ENCODE data around the gene SYNDIG1. TPM values are rescaled to one million over a fixed set of nuclear protein-coding genes. Genes with fewer than 3 reads are reported as not detected.

The SYNDIG1 gene
- polyA plus RNA-seq, 1 experiment = not detected

DNA sequence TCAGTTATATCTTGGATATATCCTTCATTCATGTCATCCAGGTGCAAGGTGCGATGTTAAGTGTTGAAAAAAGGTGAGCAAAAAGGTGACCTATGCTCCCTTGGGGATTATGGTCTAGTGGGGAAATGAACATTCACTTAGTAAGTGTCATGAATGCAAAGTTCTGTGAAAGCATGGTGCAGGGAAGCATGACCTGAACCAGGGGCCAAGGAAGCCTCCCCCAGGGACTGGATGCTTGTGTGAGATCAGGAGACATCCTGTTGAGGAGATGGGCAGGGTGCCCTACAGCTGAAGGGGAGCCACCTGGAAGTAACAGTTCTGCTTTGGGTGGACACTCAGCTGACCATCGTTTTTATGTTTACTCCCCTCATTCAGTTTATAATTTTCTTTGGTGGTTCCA is 179.5 kb downstream of the SYNDIG1 start:
- Histone ChIP-seq H3K27me3 (ENCODE audit: control insufficient read depth, insufficient read depth, low read length) (peaks cover 4% of the 10 kb centered on the region), H3K27ac (ENCODE audit: low read depth, low read length) (no peak overlapping the region), H3K4me3 (ENCODE audit: low read depth, low read length) (no peak overlapping the region), H3K9me3 (ENCODE audit: control insufficient read depth, insufficient read depth, low read length) (peaks cover 3% of the 10 kb centered on the region; the same call in 1 of the 2 replicates)
- DNase-seq (ENCODE audit: low read depth, low spot score) = no peak
- ChIA-PET POLR2A (no interaction called here), CTCF (no interaction called here)
- TF ChIP-seq CTCF (IDR thresholded peaks at IDR 0.05; ENCODE audit: low read depth, low read length) = no peak

DNA sequence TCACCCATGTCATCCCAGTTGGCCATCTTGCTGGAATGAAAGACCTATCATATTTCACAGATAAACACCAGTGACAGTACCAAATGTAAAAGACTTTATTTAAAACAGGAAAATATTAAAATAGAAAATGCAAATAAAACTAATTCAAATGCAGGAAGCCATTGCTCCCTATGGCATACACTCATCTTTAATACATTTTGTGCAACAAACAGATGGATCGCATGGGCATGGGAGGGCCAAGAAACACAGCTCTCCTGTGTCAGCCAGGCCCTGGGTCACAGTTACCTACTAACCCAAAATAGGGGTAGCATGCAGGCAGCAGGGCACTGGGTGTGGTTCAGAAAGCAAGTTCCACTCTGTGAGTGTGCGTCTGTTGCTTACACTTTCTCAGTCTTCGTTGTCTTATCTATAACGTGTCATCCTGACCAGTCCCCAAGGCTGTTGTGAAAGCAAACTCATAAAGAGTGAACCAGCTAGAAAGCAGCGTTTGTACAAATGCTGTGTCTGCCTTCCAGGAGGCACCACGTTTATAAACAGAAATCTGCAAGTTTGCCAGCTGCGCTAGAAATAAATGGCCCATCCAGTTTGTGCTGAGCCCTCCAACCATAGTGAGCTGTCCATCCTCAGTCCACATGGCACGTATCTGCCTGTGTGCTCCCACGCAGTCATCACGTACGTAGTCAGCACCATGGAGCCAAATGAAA is 180.5 kb downstream of the SYNDIG1 start:
- CTCF ChIA-PET = interaction anchor here (1.3 kb wide), 1 partner anchor 131 kb away, joined by 6 read pairs; no protein-coding TSS in a partner anchor
- POLR2A ChIA-PET = interaction anchor here (1.8 to 2.5 kb wide), 2 partner anchors 15 to 23 kb away, joined by 10 to 11 read pairs; no protein-coding TSS in a partner anchor
- no peak overlapping the region; the same call in 1 of the 2 replicates for H3K4me3 ChIP-seq (ENCODE audit: low read depth, low read length)

GRCh38 chr20:24651171-24651975 is 181.9 kb downstream of the SYNDIG1 start:
- CTCF ChIA-PET = interaction anchor here (1.3 kb wide), 1 partner anchor 130 kb away, joined by 6 read pairs; no protein-coding TSS in a partner anchor
- POLR2A ChIA-PET = interaction anchor here (1.0 to 2.5 kb wide), 3 partner anchors 17 to 22 kb away, joined by 3 to 11 read pairs (median 10); no protein-coding TSS in a partner anchor
- H3K9me3 ChIP-seq (ENCODE audit: control insufficient read depth, insufficient read depth, low read length) = no peaks in the 10 kb centered on the region; the same call in 1 of the 2 replicates
- no peak overlapping the region for H3K4me3 ChIP-seq (ENCODE audit: low read depth, low read length)
- H3K27me3 ChIP-seq (ENCODE audit: control insufficient read depth, insufficient read depth, low read length) = peaks cover 2% of the 10 kb centered on the region
- peak overlapping the region; percentile 86 for H3K27ac ChIP-seq (ENCODE audit: low read depth, low read length)
- no peak for TF ChIP-seq CTCF (IDR thresholded peaks at IDR 0.05; ENCODE audit: low read depth, low read length)
- peak; percentile 77 for DNase-seq (ENCODE audit: low read depth, low spot score)

More for the DNA sequence above, 180.5 kb downstream of the SYNDIG1 start:
- H3K9me3 ChIP-seq (ENCODE audit: control insufficient read depth, insufficient read depth, low read length) = no peaks in the 10 kb centered on the region
- H3K27me3 ChIP-seq (ENCODE audit: control insufficient read depth, insufficient read depth, low read length) = peaks cover 4% of the 10 kb centered on the region
- no peak for TF ChIP-seq CTCF (IDR thresholded peaks at IDR 0.05; ENCODE audit: low read depth, low read length)
- peak overlapping the region; percentile 70 for H3K27ac ChIP-seq (ENCODE audit: low read depth, low read length)
- peak; percentile 50 for DNase-seq (ENCODE audit: low read depth, low spot score)

GRCh38 chr20:24651976-24652345 is 182.5 kb downstream of the SYNDIG1 start:
- POLR2A ChIA-PET = interaction anchor here (1.8 to 2.5 kb wide), 2 partner anchors 17 to 21 kb away, joined by 10 to 11 read pairs; no protein-coding TSS in a partner anchor
- DNase-seq (ENCODE audit: low read depth, low spot score) = no peak
- CTCF ChIA-PET = no interaction called here
- H3K27me3 ChIP-seq (ENCODE audit: control insufficient read depth, insufficient read depth, low read length) = peaks cover 2% of the 10 kb centered on the region
- TF ChIP-seq CTCF (IDR thresholded peaks at IDR 0.05; ENCODE audit: low read depth, low read length) = no peak
- H3K27ac ChIP-seq (ENCODE audit: low read depth, low read length) = peak overlapping the region; percentile 86
- no peaks in the 10 kb centered on the region; the same call in 1 of the 2 replicates for H3K9me3 ChIP-seq (ENCODE audit: control insufficient read depth, insufficient read depth, low read length)
- no peak overlapping the region for H3K4me3 ChIP-seq (ENCODE audit: low read depth, low read length)

Measured in AG04450 (cell line).